Activated CD4-positive, alpha-beta T cell treated with anti-CD3 and anti-CD28 coated beads, Interleukin-2, Interleukin-4, amounts not matched to agents 100 ng/mL and 50 ng/mL, durations not matched to agents 16 hours and 8 hours (primary cell): ENCODE data around the gene GALNT18.
A peak's percentile ranks its signal among the peaks of the same experiment; 100 is the strongest.

ENCODE experiments used
- DNase-seq: peaks from one replicate; pipeline ENCODE4 v3.0.0-alpha.2; 2020; ENCODE audit warnings: low spot score

The GALNT18 gene

DNA sequence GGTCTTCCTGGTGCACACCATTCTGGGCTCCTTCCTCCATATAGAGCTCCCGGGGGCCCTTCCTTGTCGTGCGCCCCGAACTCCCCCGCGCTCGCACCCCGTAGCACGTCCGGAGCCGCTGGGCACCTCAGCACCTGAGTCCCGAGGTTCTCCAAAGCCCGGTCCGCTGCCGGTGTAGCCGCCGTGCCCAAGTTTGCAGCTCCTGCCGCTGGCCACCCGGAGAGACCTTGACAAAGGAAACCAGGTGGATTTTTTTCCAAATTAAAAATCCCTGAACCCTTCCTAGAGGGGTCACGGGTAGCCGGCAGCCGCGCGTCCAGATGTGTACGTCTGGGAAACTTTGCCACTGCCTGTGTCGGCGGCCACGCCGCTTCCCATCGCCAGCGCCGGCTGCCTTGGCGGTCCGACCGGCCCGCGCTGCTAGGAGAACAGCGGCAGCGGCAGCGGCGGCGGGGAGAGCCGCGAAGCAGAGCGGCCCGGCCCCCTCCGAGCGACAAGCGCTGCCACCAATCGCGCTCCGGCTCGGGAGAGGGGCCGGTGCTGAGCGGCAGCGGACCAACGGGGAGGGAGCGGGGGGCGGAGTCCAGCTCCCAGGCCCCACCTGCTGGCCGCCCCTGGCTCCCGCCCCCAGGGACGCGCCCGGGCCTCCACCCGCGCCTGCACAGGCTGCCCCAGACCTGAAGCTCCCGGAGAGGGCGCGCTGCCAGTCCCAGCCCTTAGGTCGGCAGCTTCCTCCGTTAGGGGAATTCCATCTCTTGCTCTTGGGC, at the start of gene GALNT18:
GALNT18 (minus strand) TSS at position 433 of the 767 bp plus-strand sequence.
- peak; percentile 88 for DNase-seq

DNA sequence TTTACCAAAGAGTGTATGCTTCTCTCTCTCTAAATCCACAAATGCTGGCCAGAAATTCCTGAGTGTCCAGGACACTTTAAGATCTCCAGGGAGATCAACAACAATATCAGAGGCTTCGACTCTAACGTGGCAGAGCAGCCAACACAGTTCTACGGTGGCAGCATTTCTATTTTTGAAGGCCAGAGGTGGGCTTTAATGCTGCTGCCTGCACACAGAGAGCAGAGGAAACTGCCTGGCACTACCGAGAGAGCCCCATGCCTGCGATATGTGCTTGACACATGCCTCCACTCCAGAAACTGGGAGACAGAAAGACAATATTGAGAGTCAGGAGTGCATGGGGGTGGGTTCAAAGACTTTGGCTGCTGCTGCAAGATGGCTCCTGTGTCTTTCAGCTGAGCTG, 48.8 kb upstream of the GALNT18 start:
- DNase-seq, result no peak

DNA sequence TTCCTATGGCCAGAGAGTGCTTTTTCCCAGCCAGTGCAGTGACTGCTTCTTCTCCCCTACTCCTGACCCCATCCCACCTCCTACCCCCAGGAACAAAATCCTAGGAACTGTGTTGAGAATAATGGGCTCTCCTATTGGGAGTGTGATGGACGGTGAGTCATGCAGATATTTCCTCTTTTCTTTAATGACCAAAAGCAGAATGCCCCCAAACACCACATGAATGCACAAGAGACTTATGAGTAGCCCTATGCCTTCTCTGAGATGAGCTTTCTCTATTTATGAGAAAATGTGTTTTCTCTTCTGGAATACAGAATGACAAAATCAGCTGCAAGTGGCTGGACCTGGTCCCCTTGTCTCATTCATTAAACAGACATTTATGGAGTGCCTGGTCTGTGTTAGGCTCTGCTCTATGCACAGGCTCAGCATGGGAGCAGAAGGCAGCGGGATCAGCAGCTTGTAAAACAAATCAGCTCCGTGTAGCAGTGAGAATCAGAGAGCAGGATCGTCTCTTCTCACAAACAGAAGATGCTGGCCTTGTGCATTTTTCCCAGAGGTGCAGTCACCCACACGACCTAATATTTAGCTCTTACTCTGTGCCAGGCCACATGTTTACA, 47.5 kb upstream of the GALNT18 start:
- DNase-seq, result no peak

DNA sequence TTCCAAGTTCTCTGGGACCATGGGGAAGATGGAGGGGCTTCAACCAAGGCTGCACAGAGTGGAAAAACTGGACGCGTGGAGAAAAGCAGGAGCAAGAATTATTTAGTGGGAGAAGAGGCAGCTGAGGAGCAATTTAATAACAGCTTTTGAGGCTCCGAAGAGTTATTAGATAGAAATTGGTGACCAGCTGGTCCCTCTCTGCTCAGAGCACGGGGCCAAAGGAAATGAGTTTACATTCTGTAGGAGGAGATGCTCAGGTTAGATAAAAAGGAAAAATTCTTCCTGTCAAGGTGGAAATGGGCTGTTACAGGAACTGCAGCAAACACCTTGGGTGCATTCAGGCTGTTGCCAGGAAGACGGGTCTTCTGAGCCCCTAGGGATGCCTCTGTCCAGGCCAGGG, 47.0 kb upstream of the GALNT18 start:
- no peak for DNase-seq

DNA sequence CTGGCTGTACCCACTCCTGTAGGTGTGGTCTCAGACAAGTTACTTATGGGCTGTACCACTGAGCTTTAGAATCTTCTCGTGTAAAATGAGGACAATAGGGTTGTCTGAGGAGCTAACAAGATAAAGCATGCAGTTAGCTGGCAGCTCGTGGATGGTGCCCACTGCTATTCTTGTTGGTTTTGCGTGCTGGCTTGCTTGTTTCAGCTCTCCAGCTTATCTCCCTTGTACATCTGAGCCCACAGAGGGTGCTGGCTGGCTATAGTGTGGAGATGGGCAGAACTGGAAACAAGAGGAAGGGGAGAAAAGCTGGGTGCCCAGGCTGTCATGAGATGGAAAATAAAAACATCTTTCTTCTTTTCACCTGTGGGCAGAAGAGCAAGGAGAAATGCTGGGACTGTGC, 46.5 kb upstream of the GALNT18 start:
- no peak for DNase-seq

DNA sequence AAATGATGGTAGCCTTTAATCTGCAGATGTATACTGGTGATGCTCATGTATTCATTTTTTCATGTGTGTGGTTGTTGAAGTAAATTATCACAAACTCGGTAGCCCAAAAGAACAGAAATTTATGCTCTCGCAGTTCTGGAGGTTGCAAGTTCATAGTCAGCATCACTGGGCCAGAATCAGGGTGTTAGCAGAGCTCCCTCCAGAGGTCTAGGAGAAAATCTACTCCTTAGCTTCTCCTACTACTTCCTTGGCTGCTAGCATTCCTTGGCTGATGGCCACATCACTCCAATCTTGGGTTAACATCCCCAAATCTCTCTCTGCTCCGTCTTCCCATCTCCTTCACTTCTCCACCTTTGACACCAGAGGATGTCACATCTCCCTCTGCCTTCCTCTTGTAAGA, 45.3 kb upstream of the GALNT18 start:
- DNase-seq, result no peak

DNA sequence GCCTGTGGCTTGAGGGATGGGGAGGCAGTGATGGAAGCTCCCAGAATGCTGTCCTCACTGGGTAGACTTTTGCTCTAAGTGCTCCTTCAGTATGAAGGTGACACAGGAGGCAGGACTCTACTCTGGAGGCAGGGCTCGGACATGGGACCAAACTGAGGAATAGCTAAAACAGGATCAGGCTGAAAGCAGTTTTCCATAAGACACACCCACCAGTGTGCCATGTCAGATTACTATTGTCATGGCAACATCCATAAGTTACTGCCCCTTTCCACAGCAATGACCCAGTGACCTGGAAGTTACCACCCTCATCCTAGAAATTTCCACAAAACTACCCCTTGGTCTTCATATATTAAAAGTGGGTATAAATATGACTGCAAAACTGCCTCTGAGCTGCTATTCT, 43.6 kb upstream of the GALNT18 start:
- no peak for DNase-seq

DNA sequence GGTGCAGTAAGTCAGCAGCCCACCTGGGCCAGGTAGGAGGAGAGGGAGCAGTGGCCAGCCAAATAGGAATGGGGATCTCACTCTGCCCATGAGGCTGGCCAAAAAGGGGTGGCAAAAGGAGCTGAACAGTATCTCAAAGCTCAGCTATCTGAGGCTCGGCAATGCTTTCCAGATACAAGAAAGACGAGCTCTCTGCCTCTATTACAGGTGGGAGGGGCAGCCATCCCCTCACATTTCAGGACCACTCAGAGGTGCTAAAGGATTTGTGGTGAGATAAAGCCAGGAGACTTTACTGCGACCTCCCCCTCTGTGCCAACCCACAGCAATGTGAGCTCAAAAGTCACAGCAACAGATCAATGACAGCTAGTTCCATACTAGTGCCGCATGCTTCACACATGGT, 42.1 kb upstream of the GALNT18 start:
- no peak for DNase-seq

DNA sequence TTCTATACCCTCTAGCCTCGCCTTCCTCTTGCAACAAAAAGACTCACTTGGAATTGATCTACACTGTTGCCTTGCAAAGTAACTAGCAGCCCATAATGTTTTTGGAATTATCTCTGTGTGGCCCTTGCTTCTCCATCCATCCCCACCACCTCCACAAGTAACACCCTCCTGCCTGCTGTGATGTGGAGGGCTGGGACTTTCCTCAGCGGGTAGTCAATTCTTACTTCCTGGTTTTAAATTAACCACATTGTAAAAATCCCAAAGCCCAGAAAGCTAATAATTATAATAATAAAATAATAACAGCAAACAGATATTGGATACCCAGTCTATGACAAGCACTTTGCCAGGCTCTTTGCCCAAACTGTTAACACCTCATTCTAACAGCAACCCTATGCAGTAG, 40.8 kb upstream of the GALNT18 start:
- DNase-seq, result no peak

DNA sequence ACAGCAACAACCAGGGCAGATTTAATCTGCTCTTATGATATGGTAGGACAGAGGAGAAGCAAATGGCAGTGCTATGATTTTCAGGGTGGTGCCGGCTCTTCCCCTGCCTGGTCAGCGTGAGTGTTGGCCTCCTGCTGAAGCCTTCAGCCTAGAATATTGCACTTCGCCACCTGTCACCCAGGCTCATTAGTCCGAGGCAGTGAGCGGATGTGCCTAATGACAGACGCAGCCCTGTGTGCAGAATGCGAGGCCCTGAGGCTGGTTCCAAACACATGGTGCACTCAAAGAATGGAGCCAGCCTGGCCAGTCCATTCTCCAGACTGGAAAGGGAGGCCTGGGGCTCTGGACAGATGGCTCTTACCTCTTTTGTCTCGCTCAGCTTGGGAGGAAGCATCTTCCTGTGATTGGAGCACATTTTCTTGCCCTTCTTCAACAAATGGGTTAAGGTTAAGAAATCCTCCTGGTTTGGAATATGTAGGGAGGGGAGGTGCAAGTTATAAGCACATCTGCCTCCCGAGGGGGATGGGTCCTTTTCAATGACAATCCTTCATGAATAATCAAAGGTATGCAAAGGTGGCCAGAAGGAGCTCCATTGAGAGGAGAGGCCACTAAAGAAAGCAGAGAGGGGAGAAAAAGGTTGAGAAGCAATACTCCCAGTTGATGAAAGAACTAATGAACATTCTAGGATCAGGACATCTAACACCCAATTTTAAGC, 39.7 kb upstream of the GALNT18 start:
- DNase-seq, result no peak

DNA sequence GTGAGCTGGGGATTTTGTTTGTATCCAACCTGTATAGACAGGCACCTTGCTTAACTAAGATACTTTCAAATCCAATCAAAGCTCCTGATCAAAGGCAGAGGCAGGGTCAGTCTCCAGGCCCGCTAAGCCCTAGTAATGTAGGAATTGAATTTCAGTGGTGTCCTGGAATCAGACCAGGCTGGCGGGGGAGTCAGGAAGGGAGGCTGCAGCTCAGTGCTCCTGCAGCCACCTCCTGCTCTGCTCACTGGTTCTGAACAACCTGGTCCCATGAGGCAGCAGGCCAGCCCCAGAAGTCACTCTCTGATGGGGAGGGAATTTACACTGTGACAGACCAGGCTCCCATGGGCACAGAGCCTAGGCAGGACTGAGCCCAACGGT, 38.5 kb upstream of the GALNT18 start:
- DNase-seq, result no peak

DNA sequence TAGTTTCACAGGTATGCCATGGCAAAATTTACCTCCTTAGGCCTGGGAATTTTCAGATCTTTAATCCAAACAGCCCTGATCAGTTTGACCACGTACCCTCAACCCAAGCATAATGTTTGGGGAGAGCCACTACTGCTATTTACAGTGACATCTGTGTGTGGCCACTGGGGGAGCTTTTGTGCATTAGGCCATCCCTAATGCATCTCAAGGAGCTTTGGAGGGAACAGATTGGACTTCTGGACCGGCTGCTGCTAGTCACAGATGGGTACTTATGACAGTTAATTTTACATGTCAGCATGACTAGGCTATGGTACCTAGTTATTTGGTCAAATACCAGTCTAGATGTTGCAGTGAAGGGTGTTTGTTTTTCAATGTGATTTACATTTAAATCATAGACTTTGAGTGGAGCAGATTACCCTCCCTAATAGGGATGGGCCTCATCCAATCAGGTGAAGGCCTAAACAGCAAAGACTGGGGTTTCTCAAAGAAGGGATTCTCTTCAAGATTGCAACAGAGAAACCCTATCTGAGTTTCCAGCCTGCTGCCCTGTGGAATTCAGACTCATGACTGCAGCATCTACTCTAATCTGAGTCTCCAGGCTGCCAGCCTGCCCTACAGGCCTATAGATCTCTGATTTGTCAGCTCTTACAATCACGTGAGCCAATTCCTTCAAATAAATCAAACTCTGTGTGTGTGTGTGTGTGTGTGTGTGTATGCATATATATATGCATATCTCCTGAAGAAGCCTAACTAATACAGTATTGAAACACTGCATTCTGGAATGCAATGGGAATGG, 38.0 kb upstream of the GALNT18 start:
- no peak for DNase-seq

DNA sequence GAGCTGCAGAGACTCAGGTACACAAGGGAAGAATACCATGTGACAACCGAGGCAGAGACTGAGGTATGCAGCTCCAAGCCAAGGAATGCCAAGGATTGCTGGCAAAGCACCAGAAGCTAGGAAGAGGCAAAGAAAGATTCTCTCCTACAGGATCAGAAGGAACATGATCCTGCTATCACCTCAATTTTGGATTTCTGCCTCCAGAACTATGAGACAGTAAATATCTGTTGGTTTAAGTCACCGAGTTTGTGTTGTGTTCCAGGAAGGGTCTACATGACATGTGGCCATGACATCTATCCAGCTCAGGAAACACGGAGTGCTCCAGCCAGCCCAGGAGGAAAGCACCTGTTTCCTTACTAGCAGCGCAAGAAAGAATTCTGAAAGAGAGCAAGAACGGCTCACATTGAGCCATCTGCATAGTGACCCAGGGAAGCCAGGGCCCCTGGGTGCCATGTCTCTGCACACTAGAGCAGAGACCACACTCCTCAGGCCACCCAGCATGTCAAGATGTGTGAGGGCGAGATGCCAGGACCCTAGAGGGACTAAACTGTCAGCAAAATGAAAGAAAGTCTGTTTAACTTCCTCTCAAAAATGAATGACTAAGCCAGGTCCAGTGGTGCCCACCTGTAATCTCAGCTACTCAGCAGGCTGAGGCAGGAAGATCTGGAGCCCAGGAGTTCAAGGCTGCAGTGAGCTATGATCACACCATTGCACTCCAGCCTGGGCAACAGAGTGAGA, 35.6 kb upstream of the GALNT18 start:
- no peak for DNase-seq

DNA sequence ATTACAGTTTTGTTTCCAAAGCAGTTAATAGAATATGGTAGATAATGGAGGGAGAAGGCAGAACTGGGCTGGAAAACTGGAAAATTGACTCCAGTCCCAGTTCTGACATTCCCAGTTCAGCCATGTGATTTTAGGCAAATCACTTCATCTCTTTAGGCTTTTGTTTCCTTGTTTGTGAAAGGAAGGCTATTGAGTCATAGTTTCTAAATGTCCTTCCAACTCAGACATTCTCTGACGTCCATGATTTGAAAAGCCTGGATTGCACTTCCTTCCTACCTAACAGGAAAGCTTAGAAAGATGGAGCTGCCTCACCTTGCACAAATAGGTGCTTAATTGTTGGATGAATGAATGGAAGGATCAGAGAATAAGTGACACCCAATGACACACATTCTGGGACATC, 19.8 kb upstream of the GALNT18 start:
- DNase-seq, result no peak

DNA sequence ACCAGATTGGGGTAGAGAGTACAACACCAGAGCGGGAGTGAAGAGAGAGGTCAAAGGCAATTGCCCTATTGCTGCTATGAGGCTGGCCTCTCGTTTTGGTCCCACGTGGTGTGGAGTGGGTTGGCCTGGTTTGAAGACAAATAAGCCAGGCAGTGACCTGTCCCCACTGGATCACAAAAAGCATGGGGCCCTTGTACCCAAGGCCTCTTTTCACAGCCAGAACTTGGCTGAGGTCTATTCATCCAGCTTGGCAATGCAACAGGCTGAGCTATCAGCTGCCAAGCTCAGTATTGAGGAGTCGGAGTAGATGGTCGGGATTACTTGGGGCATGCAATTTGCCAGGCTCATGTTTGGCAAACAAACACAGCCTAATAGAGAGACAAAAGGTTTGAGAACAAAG, 19.2 kb upstream of the GALNT18 start:
- DNase-seq, result no peak

DNA sequence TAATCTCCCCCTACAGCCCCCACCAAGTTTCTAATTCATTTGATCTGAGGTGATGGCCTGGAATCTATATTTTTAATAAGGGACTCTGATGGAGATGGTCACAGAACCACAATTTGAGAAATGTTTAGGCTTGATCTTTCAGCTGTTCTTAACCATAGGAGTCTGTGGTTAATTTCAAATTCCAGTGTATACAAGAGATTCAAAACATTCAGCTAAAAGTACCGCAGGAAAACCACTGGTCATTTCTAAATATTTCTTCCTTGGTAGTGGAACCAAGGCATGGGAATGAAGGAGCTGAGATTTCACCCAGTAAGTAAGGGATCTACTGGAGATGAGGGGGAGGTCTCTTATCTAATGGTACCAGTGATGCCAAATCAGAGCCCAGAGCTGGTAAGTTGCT, 18.3 kb upstream of the GALNT18 start:
- no peak for DNase-seq

DNA sequence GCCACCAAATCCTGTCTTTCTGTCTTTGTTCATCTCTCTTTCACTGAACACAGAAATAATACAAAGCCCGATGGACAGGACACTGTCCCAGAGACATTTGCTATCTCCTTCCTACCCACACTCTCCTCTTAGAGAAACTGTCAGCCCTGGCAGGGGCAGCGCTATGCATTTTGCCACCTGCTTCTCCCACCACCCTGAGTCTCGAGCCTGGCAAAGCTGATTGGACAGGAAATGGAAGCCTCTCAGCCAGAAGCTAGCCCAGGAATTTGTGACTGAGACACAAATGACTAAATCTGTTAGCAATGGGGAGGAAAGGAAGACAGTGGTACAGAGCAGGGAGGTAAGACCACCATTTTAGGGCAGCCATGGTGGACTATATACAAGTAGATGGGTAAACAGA, 14.9 kb upstream of the GALNT18 start:
- DNase-seq, result no peak

DNA sequence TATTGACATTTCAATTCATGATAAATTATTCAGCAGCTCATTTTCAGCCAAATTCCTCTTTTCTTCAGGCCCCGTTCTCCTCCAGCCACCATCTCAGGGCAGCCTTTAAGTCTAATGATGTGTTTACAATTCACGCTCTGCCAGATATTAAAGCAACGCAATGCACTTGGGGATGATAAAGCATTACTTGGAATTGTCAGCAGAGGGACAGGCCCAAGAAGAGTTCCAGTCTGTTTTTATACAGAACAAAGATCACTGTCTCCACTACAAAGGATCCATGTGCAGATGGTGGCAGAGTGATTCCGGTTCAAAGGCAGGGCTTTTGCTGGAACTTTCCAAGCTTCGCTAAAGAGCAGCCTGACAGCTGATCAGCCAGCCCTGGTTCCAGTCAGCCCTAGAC, 13.6 kb upstream of the GALNT18 start:
- no peak for DNase-seq

DNA sequence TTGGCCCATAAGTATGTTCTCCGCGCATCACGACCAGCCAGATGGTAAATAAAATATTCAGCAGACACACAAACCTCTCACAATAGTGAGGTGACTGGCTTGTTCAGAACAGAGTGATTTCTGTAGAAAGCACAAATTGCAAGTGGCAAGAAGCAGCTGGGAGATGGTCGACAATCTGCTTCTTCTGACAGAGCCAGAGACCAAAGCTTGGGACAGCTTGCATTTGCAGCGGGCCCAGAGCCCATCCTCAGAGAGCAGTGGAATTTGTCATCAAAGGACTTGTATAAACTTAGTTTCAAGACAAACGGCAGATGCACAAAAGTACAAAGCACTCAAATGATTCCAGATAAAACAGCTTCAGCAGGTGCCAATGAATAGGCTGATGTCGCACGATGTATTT, 7.6 kb upstream of the GALNT18 start:
- no peak for DNase-seq

DNA sequence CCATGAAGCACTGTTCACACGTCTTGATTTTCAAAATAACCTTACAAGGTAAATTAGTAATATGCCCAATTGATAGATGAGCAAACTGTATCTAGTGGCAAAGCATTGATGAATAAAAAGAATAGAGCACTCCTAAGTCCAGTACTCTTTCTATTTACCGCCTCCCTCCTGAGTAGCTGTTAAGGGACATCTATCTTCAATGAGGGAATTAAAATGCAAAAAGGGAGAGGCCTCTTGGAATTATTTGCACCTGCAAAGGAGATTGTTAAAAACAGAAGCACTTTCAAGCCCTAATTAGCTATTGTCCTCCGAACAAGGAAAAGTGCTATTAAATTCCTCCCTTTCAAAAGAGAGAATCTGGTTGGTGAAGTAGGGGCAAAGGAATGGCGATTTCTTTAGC, 6.8 kb upstream of the GALNT18 start:
- no peak for DNase-seq

DNA sequence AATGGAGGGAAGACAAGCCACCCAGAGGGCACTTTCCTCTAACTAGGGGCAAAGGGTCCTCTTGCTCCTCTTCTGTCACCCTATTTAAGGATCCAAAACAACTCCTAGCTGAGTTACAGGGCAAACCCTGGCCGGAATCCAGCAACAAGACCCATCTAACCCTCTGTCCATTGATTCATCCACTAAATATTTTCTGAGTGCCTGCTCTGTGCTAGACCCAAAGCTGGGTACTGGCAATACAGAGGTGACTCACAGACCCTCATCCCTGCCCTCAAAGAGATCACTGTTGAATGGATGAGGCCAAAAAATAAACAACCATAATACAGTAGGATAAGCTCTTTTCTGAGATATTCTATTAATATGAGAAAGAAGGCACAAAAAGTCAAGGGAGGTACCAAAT, 4.3 kb upstream of the GALNT18 start:
- DNase-seq, result no peak

DNA sequence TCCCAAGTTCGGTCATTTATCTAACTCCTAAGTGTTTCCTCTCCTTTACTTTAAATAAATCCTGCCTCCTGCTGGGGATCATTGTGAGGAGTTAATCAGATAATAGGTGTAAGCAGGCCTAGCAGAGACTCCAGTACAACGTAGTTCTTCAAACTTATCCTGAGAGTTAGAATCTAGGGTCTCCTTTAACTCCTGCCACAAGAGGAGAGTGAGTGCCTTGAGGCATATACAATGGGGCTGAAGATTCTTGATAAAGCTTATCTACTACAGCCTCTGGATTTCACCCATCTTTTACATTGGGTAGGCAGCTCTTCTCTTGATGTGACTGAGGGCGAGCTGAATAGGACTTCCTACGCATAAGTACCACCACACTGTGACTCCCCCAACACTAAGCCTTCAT, 3.1 kb upstream of the GALNT18 start:
- no peak for DNase-seq
